Motor neuron (in vitro differentiated cells): ENCODE data around the gene UPK3A. TPM values are rescaled to one million over a fixed set of nuclear protein-coding genes. Genes with fewer than 3 reads are reported as not detected.

Experiments
- ATAC-seq, 8 experiments: fragments of 200-7000 bp; cut with Tn5 transposase; replicated peaks in 6 of 8; 2 replicates each; pipeline ENCODE4 v1.8.0; 2021; ENCODE audit warnings: mild to moderate bottlenecking in 8 of 8, moderate library complexity in 8 of 8
- H3K27ac ChIP-seq, 2 donors: fragments of 250-450 bp; sonication (Bioruptor Pico); 2 replicates each; pipeline ENCODE4 v1.9.0; 2021; ENCODE audit warnings: antibody characterized with exemption in 2 of 2, mild to moderate bottlenecking in 2 of 2, moderate library complexity in 1 of 2
- H3K4me1 ChIP-seq, 2 donors: fragments of 250-450 bp; sonication (Bioruptor Pico); replicated peaks in 1 of 2; 2 replicates each; pipeline ENCODE4 v1.6.1; 2021; ENCODE audit warnings: antibody characterized with exemption in 2 of 2, mild to moderate bottlenecking in 2 of 2, moderate library complexity in 1 of 2
- H3K4me3 ChIP-seq, 5 donors: fragments of 250-450 bp; sonication (Bioruptor Pico); 2 replicates each; pipeline ENCODE4 v1.9.0; 2021; ENCODE audit warnings: antibody characterized with exemption in 5 of 5, mild to moderate bottlenecking in 5 of 5, moderate library complexity in 4 of 5
- WGBS, 10 experiments: fragments of 450-650 bp; shearing (Covaris generic); methylation state at CpG; one replicate each; pipeline ENCODE4 v1.0.0; 2022; 5-methylcytosine and 5-hydroxymethylcytosine counted together
- in situ Hi-C, 9 experiments: fragments of 400-800 bp; cut with MboI; loops; one replicate each; pipeline ENCODE4 v1.15.0; 2021; ENCODE audit warnings: low sequenced_read_pairs in 9 of 9, low pct_unique_long_range_greater_than_20kb in 2 of 9; ENCODE audit not compliant: unreplicated experiment in 9 of 9
- total RNA-seq, 8 experiments: library from RNA; unstranded; fragments of 300-600 nt; gene quantifications; 2 replicates each; pipeline versions ENCODE4 v1.2.3 to v1.2.4, GENCODE V29; 2022

The UPK3A gene
- total RNA-seq, 8 experiments from 2014 or later: not detected

DNA sequence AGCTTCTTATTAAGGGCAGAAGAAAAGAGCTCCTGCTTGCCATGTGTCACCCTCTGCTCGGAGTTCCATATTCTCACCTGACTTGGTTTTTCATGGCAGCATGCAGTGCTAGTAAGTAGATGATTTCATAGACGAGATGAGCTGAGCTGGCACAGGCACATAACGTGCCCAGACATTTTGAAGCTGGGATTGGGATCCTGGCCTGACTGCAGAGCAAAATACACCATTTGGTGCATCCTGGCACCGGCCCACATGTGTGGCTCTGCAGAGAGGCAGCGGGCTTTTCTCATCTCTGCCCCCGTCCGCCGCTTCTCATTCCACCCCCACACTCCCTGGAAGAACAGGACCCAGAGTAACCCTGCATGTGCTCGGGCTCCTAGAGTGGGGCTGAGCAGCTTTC, 49.8 kb downstream of the UPK3A start:
- no peak overlapping the region for H3K27ac ChIP-seq
- in situ Hi-C loops: no loop called here
- ATAC-seq: no peak
- peaks cover 0 to 11% of the 10 kb centered on the region in 2 donors for H3K4me1 ChIP-seq
- H3K4me3 ChIP-seq: no peak overlapping the region
- WGBS, 10 experiments: 60 to 100% (median 85%) methylated on average over 1 to 4 of the region's 9 CpGs; no CpG with 5 or more reads in 2 of the 10 experiments

DNA sequence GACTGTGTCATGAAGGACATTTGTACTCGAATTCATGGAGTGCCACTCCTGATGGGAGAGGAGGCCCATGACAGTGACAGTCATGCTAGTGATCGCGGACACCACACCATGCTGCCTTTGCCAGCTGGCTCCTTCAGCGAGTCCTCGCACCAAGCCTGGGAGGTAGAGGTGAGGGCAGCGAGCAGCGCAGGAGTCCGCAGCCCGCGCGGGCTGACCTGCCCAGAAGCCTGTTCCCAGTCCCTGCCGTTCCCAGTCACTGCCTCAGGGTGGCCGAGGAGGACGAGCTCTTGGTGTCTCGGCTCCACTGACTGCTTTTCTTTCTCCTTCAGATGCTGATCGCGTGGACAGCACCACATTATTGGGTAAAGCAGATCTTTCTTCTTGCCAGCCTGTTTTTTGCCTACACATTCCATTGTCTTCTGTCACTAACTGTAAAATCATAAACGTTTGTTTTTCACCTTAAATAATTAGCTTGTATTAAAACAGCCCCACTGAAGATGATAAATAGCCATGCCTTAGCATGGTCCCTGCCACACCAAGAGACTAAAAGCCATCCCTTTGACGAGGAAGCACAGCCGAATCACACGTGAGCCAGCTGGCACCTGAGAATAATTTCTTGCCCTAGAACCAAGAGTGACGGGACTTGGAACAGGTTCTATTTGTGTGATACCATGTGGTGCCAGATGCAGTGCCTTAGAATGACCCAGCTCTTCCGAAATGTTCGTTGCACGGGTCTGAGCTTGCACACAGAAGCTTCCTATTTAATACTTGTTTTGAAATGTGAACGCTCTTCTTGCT, 50.5 kb downstream of the UPK3A start:
- H3K4me3 ChIP-seq: no peak overlapping the region
- no peak overlapping the region for H3K27ac ChIP-seq
- ATAC-seq: peak in 3 of 8 experiments; percentile 32 to 64 (median 43)
- H3K4me1 ChIP-seq: peaks cover 0 to 11% of the 10 kb centered on the region in 2 donors
- WGBS, 10 experiments: 47 to 100% (median 76%) methylated on average over 1 to 20 of the region's 26 CpGs; no CpG with 5 or more reads in 1 of the 10 experiments
- in situ Hi-C loops: no loop called here

DNA sequence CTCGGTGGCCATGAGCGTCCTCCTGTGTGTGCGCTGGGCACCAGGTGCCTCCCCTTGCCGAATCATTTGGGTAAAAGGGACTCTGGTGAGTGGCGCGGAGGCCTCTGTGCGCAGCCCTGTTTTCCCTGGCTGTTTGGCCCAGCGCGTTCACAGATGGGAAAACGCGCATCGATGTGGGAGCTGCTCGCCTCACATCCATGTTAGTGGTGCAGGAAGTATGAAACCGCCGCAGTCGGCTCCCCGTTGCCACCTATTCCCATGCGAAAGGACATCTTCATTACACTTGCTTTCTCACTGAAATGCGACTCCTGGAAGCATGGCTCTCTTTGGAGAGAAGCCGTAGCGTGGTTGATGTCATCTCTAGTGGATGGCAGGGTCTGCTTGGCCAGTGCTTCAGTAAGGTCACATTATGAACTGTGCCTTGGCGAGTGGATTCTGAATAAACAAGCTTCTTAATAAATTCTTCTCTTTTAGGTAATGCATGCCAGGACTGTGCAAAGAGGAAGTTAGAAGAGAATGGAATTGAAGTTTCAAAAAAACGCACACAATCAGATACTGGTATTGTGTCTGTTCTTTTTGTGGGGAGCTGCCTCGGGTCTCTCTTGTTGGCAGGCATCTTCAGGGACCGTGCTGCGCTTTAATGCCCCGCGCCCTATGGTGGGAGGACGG, 51.2 kb downstream of the UPK3A start:
- Histone ChIP-seq H3K27ac (no peak overlapping the region), H3K4me3 (no peak overlapping the region), H3K4me1 (peaks cover 0 to 11% of the 10 kb centered on the region in 2 donors)
- 77 to 100% (median 93%) methylated on average over 1 to 19 of the region's 29 CpGs; no CpG with 5 or more reads in 1 of the 10 experiments for WGBS, 10 experiments
- in situ Hi-C loops: no loop called here
- ATAC-seq: no peak

DNA sequence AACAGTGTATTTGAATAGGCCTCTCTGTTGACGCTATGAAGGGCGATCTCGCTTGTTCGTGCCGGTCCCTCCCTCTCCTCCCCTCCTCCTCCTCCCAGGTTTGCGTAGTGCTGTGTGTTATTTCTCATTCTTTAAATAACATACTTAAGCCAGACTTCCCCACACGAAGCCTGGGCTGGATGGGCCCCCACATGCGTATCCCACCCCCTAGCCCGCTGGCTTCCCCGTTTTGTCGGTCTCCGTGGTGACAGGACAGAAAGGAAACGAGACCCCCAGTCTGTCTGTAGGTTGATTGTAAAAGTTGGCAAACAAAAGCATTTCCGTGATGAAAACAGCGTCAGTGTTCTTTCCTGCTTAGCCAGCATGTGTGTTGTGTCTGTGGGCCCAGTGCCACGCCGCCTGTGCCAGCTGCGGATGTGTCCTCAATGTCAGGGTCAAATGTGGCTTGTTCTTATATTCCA, 52.3 kb downstream of the UPK3A start:
- H3K4me1 ChIP-seq: peaks cover 0 to 11% of the 10 kb centered on the region in 2 donors
- H3K27ac ChIP-seq: no peak overlapping the region
- in situ Hi-C loops: no loop called here
- peak in 3 of 8 experiments; percentile 50 to 86 (median 62) for ATAC-seq
- 33 to 100% (median 74%) methylated on average over 1 to 11 of the region's 18 CpGs; no CpG with 5 or more reads in 3 of the 10 experiments for WGBS, 10 experiments
- H3K4me3 ChIP-seq: no peak overlapping the region

DNA sequence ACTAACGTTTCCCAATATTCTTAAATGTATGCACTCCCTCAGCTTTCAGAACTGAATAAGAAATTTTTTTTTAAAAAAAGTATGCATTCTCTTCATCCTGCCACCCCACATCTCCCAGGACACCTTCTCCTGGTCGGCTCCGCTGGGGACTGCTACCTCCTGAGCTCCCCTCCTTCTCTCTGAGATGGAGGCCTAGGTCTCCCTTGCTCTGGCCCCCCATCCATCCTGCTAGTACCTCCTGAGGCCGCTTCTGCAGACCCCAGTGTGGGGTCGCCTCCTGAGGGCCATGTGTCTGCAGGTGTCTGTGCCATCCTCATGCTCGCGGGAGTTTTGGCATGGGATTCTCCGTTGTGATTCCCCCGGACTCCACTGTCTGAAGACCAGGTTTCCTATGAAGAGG, 52.8 kb downstream of the UPK3A start:
- in situ Hi-C loops: no loop called here
- WGBS, 10 experiments: 60 to 100% (median 94%) methylated on average over 1 to 5 of the region's 9 CpGs; no CpG with 5 or more reads in 2 of the 10 experiments
- ATAC-seq: no peak
- peaks cover 0 to 11% of the 10 kb centered on the region in 2 donors for H3K4me1 ChIP-seq
- no peak overlapping the region for H3K4me3 ChIP-seq
- H3K27ac ChIP-seq: no peak overlapping the region

DNA sequence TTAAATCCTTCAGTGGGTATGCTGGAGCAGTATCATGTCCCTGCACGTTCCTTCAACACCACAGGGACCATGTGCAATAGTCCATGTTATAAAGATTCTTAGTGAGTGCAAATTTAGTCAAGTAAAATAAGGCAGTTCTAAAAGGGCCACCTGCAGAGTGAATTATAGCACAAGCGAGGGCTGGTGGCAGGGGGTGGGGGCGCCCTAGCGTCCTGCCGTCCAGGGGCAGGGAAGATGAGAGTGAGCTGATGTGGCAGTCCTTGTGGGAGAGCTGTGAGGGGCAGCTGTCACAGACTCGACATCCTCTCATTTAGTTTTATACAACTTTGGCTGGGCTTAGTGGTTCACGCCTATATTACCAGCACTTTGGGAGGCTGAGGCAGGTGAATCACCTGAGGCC, 54.0 kb downstream of the UPK3A start:
- in situ Hi-C loops: no loop called here
- no peak overlapping the region for H3K4me3 ChIP-seq
- peaks cover 0 to 11% of the 10 kb centered on the region in 2 donors for H3K4me1 ChIP-seq
- H3K27ac ChIP-seq: no peak overlapping the region
- 20 to 100% (median 90%) methylated on average over 1 to 4 of the region's 7 CpGs; no CpG with 5 or more reads in 4 of the 10 experiments for WGBS, 10 experiments
- ATAC-seq: no peak

DNA sequence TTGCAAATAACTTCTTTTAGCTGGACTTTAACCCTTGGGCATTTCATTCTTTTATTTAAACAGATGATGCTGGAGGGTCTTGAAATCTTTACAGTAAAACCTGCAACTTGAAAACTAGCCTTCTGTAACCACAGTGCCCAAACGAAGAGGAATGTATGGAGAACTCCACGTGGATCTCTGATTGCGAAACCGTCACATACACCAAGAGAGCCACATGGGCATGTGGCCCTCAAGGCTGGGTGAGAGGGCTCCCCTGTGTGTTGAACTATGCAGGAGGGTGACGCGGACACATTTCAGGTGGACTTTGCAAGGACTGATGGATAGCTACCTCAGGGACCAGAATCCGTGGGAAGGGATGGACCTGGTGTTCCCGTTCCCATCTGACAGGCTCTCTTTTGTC, 55.6 kb downstream of the UPK3A start:
- Histone ChIP-seq H3K27ac (no peak overlapping the region), H3K4me1 (peaks cover 0 to 11% of the 10 kb centered on the region in 2 donors), H3K4me3 (no peak overlapping the region)
- in situ Hi-C loops: no loop called here
- no peak for ATAC-seq
- 50 to 100% (median 84%) methylated on average over 1 to 8 of the region's 8 CpGs; no CpG with 5 or more reads in 3 of the 10 experiments for WGBS, 10 experiments

DNA sequence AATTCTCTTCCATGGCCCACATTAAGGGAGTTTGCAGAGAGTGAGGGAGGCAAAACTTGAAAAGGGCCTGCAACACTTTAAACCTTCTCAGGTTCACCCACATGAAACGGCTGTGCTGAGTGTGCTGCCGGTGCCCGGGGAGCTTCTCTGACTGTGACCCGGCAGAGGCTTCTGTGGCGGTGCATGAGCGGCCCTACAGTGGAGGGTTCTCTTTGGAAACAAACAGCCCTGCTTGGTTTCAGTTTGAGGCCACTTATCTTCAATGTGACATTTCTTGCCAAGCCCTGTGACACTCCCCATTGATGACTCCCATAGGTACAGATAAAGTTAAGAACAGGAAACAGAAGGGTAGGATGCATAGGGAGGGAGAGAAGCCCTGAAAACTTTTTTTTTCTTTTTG, 56.7 kb downstream of the UPK3A start:
- 51 to 95% (median 88%) methylated on average over 1 to 6 of the region's 6 CpGs; no CpG with 5 or more reads in 5 of the 10 experiments for WGBS, 10 experiments
- Histone ChIP-seq H3K27ac (no peak overlapping the region), H3K4me1 (peaks cover 0 to 5% of the 10 kb centered on the region in 2 donors), H3K4me3 (no peak overlapping the region)
- ATAC-seq: no peak
- in situ Hi-C loops: no loop called here

DNA sequence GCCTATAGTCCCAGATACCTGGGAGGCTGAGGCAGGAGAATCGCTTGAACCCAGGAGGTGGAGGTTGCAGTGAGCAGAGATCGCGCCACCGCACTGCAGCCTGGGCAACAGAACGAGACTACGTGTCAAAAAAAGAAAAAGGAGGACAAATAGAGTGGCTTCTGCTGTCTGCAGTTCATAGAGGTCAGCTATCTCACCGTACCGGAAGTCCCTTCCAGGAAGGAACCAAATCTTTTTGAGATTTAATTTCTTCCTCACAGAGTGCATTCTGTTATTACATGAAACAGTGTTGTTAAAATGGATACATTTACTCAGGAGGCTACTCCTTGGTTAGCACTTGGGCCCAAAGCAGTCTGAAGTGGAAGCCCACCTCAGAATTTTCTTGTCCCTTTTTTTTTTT, 58.4 kb downstream of the UPK3A start:
- H3K27ac ChIP-seq: no peak overlapping the region
- WGBS, 10 experiments: 82 to 100% (median 96%) methylated on average over 2 to 8 of the region's 8 CpGs; no CpG with 5 or more reads in 3 of the 10 experiments
- H3K4me1 ChIP-seq: no peaks in the 10 kb centered on the region
- no peak for ATAC-seq
- in situ Hi-C loops: no loop called here
- H3K4me3 ChIP-seq: no peak overlapping the region

DNA sequence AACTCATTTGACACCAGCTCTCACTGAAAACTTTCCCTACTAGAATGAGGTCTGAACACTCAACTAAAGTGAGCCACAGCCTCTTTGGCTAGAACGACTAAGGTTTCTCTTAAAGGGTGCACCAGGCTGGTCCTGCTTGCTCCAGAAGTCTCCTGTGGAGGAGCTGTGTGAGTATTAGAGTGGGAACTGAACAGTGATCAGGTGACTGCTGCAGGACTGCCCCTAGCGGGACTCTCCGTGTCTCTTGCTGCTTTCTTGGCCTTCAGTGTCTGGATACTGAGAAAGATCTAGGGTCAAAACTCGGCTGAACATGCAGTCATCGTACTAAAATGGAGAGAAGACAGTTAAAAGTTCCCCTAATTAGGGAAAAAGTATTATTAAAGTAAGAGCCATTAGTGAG, 59.6 kb downstream of the UPK3A start:
- in situ Hi-C loops: no loop called here
- H3K4me3 ChIP-seq: no peak overlapping the region
- H3K4me1 ChIP-seq: no peaks in the 10 kb centered on the region
- ATAC-seq: peak in 7 of 8 experiments; percentile 38 to 81 (median 62)
- WGBS, 10 experiments: 17 to 82% (median 65%) methylated on average over 1 to 4 of the region's 5 CpGs; no CpG with 5 or more reads in 1 of the 10 experiments
- H3K27ac ChIP-seq: no peak overlapping the region

Other genes with a start within 250 kb of the UPK3A start
- gene NUP50, start 121.0 kb upstream of the UPK3A start, total RNA-seq: 10 to 100 TPM; 19.5 to 55.9 (median 29.1) TPM
- 10 to 100 TPM; 16.1 to 48.8 (median 21.6) TPM for gene KIAA0930, start 44.1 kb upstream of the UPK3A start, total RNA-seq
- 100 to 1,000 TPM in 1 of 8 experiments, 10 to 100 TPM in 7; 11.3 to 131 (median 16.0) TPM for gene FAM118A, start 25.0 kb downstream of the UPK3A start, total RNA-seq
- under 1 TPM in 7 of 8 experiments, not detected in 1; 0.05 to 0.21 (median 0.09) TPM for gene SMC1B, start 128.7 kb downstream of the UPK3A start, total RNA-seq
- gene RIBC2, start 128.7 kb downstream of the UPK3A start, total RNA-seq: 1 to 10 TPM in 3 of 8 experiments, under 1 TPM in 4, not detected in 1; 0.43 to 2.9 (median 0.92) TPM
- gene FBLN1, start 217.9 kb downstream of the UPK3A start, total RNA-seq: 10 to 100 TPM in 3 of 8 experiments, 1 to 10 TPM in 5; 1.2 to 67.4 (median 4.5) TPM